GM19035 (cell line): ENCODE results near the gene SNX7.
A peak's percentile ranks its signal among the peaks of the same experiment; 100 is the strongest.

Experiments
- ATAC-seq: cut with Tn5 transposase; IDR thresholded peaks from one replicate; pipeline ENCODE4 v1.9.1; 2021; ENCODE audit not compliant: unreplicated experiment

Gene SNX7

GRCh38 chr1:98696077-98696476, 34.6 kb downstream of the SNX7 start:
- ATAC-seq, result no peak

DNA sequence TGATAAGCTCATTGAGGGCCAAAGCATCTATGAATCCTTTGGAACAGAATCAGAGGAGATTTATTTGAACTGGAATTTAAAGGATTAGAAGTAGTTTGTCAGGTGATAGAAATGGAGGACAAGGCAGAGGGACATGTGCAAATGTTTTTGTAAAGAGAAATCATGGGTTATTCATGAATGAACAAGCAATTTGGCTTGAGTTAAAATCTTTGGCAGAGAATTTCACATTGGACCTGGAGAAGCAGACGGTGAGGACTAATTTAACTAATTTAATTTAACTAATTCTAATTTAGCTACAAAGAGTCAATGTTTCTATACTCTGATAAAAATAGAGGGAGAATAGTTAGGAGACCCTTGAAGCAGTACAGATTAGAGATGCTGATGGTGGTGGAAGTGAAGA, 36.3 kb downstream of the SNX7 start:
- ATAC-seq, result no peak

DNA sequence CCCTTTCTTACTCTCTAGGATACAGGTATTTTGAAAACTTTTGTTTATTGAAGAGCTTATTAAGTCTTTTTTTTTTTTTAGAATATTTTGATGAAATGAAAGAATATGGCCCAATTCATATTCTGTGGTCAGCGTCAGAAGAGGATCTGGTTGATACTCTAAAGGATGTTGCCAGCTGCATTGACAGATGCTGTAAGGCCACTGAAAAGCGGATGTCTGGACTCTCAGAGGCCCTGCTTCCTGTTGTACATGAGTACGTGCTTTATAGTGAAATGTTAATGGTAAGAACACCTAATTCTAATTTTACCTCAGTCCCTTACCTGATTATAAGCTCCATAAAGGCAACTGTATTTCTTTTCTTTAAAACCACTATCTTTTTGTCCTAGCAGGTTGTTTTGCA, 37.1 kb downstream of the SNX7 start:
- peak; percentile 58 for ATAC-seq

DNA sequence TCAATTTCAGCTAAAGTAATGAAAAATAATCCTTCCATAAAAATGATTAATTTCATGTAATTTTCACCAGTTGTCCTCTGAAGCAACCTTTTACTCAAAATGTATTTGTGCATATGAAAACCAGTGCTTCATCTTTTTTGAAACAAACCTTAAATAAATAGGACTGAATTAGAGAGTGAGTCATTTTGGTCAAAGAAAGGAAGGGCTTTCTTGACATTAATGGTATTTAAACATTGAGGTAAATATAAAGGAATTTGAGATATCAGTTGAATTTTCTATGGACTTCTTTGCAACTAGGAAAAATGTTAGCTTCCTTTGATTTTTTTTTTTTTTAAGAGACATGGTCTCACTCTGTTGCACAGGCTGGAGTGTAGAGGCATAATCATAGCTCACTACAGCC, 38.7 kb downstream of the SNX7 start:
- no peak for ATAC-seq

DNA sequence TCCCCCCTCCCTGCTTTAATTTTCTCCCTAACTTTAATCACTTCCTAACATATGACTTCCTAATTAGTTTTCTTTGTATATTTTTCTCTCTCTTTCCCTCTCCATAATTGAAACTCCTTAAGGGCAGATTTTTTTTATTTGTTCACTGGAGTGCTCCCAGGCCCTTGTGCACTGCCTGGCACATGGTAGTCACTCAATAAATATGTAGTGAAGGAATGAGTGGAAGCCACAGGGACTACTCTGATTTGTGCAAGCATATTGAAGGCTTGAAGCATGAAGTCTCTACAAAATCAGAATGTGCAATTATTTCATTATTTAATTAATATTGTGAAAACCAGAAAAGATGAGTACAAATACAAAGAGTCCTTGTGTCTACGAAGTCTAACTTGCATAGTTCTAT, 41.5 kb downstream of the SNX7 start:
- no peak for ATAC-seq

DNA sequence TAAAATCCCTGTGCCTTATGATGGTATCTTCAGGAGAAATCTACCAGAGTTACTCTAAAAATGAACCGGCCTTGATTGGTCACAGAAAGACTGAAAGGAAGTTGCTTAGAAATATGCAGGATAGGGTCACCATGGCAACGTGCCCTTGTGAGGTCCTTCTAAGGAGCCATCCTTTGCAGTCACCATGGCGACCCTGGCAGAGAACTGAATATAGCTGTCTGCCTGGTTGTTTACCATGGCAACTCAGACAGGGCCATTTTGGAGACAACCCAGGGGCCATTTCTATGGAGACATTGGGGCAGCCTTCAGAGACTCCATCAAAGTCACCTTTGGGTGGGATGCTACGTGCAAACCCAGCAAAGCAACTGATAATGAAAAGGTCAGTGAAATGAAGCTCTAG, 43.0 kb downstream of the SNX7 start:
- no peak for ATAC-seq

- no peak for ATAC-seq
Observed at GRCh38 chr1:98704971-98705370, 43.5 kb downstream of the SNX7 start.

DNA sequence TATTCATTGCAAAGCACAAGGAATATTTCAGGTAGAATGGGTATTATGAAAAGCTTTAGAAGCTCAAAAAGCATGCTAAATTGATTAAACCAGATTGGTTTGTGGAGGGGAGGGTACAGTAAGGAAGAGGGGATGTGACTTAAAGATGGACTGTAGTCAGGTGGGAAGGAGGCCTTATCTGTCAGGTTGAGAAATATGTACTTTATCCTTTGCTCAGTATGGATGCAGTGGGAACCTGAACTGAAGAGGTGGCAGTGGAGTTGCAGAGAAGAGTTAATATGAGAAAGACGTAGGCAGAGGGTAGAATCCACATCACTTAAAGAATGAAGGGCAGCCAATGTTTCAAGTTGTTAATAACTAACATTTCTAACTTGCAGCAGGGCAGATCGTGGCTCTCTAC, 44.1 kb downstream of the SNX7 start:
- no peak for ATAC-seq

DNA sequence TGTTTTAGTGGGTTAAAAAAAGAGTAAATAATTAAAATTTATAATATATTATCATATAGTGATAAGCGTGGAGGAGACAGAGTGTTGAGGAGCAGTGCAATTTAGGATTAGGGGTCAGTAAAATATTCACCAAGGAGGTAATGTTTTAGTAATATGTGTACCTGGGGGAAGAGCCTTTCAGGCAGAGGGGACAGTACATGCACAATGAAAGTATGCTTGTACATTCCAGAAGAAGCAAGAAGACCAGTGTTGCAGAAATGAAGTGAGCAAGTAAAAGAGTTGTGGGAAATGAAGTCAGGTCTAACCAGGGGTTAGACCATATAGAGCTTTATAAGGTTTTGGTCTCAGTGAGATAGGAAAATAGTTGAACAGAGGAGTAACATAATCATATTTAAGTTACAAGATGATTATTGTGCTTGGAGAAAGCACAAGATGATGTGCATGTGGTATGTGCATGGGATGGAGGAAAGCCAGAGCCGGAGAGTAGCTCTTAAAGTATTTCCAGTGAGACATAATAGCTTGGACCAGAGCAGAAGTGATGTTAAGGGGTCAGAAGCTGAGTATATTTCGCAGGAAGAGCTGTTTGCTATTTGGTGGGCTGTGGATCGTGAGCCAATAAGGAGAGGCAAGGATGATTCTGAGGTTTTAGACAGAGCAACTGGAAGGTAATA, 44.8 kb downstream of the SNX7 start:
- ATAC-seq, result no peak

DNA sequence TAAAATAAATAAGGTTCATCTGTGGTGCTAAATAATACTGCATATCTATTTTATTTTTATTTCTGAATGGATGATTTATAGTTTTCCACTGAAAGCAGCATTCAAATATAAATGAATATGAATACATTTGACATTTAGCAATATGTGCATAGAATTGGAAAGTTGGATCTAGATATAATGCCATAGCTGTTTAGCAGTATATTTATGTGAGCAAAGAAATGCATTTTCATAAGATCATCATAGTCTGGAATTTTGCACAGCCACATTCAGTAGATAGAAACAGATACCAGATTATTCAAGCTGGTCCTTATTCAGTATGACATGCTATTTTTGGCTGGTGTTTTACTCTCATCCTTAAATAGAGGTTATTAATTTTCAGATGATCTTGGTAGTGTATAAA, 46.0 kb downstream of the SNX7 start:
- ATAC-seq, result no peak

GRCh38 chr1:98709906-98710305, 48.4 kb downstream of the SNX7 start:
- no peak for ATAC-seq

- no peak for ATAC-seq
Observed at GRCh38 chr1:98723574-98723973, 62.1 kb downstream of the SNX7 start.

DNA sequence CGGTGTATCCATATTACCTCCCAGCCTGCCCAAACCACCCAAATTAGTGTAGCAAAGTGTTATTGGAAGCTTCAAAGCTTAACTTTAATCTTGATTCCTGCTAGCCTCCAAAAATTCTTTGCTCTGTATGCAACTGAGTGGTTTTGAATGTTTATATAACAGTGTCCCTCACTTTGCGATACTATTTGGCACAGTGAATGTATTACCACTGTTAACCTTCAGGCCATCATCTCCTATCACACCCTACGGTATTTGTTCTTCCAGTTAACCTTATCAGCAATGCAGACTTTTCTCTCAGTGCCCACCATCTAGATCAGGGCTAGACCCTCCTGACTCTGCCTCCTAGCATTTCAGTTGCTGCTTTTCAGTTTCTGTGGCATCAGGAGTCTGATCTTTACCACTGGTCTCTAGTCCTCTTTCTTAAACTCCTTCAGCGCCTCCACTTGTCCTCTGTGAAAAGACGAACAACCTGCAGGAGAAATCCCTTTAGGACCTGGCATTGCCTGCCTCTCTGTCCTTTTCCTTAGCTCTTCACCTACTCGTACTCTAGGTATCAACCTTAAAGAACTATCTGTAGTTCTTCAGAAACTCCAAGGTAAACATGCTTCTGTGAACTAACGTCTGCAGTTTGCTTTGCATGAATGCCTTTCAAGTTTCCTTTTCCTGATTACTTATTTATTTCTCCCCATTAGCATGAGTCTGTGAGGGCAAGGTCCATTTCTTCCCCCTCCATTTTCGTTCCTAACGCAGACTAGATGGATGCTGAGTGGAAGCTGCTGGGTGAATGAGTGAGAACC, 71.7 kb downstream of the SNX7 start:
- ATAC-seq, result no peak

DNA sequence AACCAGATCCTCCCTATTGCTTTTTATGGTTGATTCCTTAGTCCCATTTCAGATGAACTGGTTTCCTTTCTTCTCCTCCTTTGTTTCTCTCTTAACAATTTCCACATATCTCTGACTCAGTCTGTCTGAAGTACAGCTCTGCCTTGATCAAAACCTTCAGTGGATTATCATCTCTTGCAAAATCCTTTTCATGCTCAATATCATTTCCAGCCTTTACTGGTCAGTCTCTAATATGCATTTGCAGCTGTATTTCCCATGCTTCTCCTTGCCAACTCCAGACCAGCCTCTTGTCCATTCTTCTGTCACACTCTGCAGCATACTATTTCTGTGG, 72.2 kb downstream of the SNX7 start:
- ATAC-seq, result no peak

- ATAC-seq, result no peak
Observed at GRCh38 chr1:98735756-98736155, 74.2 kb downstream of the SNX7 start.

DNA sequence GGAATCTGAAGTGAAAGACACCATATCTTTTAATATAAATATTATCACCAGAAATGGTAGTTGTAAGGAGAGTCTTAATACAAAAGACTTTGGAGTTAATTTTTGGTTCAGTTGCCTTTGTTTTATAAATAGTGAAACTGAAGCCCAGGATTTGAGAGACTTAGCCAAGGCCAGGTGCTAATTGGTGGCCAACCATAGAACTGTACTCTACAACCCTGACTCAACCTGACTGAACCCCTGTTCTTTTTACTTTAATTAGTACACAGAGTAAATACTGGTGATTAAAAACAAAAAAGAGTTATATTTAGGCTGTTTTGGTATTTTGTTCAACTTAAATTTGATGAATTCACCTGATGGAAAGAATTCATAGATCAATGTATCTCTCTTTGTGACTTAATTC, 76.3 kb downstream of the SNX7 start:
- ATAC-seq, result no peak

DNA sequence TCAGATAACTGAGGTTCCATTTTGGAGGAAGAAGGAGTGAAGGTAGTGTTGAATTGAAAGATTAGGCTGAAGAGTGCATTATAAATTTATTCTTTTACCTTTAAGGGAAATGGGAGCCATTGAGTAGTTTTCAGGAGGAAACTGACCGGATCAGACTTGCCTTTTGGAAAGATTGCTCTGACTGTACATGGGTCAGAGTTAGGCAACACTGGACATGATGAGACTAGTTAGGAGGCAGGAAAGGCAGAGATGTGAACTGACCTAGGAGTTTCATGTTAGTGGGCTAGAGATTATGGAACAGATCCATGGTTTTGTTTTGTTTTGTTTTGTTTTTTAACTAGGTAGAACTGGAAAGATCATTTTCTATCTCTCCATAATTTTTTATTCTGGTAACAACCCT, 78.2 kb downstream of the SNX7 start:
- no peak for ATAC-seq

DNA sequence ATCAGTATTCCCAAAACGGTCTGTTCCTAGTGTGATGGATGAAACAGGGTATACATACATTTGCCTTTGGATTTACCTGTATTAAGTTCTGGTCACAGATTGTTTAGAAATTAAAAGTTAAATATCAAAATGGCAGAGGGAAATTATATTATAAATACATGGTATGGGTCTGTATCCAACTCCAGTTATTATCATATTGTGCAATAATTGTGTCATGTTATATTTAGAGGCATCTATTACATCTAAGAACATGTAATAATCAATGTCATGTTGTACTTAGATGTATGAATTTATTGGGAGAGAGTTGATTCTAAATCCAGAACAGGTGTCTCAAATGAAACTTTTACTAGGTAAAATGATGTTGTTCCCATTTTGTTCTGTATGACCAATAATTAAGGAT, 79.6 kb downstream of the SNX7 start:
- no peak for ATAC-seq

- ATAC-seq, result no peak
Observed at GRCh38 chr1:98749152-98749756, 87.7 kb downstream of the SNX7 start.

GRCh38 chr1:98754176-98754575, 92.7 kb downstream of the SNX7 start:
- ATAC-seq, result no peak

GRCh38 chr1:98761219-98761865, 99.8 kb downstream of the SNX7 start:
- no peak for ATAC-seq
